ENCODE measurements around the gene CTSC.

The CTSC gene

GRCh38 chr11:88353386-88353785 lies 15.8 kb upstream of the CTSC start:
- Histone ChIP-seq H3K27ac (ENCODE audit: low read depth, low read length, severe bottlenecking) (no peak overlapping the region), H3K4me3 (ENCODE audit: extremely low read depth, insufficient read depth, low read length, poor library complexity, severe bottlenecking) (no peak overlapping the region), H3K4me1 (ENCODE audit: control insufficient read depth, insufficient read depth, low read length, poor library complexity, severe bottlenecking) (no peaks in the 10 kb centered on the region), H3K36me3 (ENCODE audit: control insufficient read depth, insufficient read depth, low read length) (no peaks in the 10 kb centered on the region), H3K9me3 (ENCODE audit: control insufficient read depth, low read length) (no peaks in the 10 kb centered on the region)
- WGBS, 2 experiments (ENCODE audit: insufficient coverage in 2 of 2): no CpG with 5 or more reads among the region's 3 CpGs

- no peak overlapping the region for H3K27ac ChIP-seq (ENCODE audit: low read depth, low read length, severe bottlenecking)
- H3K4me1 ChIP-seq (ENCODE audit: control insufficient read depth, insufficient read depth, low read length, poor library complexity, severe bottlenecking): no peaks in the 10 kb centered on the region
- no peak overlapping the region for H3K4me3 ChIP-seq (ENCODE audit: extremely low read depth, insufficient read depth, low read length, poor library complexity, severe bottlenecking)
- no peaks in the 10 kb centered on the region for H3K9me3 ChIP-seq (ENCODE audit: control insufficient read depth, low read length)
- H3K36me3 ChIP-seq (ENCODE audit: control insufficient read depth, insufficient read depth, low read length): no peaks in the 10 kb centered on the region
Measured at GRCh38 chr11:88352139-88352538, 14.6 kb upstream of the CTSC start.

GRCh38 chr11:88348870-88349269 lies 11.3 kb upstream of the CTSC start:
- WGBS, 2 experiments (ENCODE audit: insufficient coverage in 2 of 2): 80% methylated on average over 1 of the region's 1 CpG; no CpG with 5 or more reads in 1 of the 2 experiments
- Histone ChIP-seq H3K4me3 (ENCODE audit: extremely low read depth, insufficient read depth, low read length, poor library complexity, severe bottlenecking) (no peak overlapping the region), H3K27ac (ENCODE audit: low read depth, low read length, severe bottlenecking) (no peak overlapping the region), H3K36me3 (ENCODE audit: control insufficient read depth, insufficient read depth, low read length) (no peaks in the 10 kb centered on the region), H3K4me1 (ENCODE audit: control insufficient read depth, insufficient read depth, low read length, poor library complexity, severe bottlenecking) (no peaks in the 10 kb centered on the region), H3K9me3 (ENCODE audit: control insufficient read depth, low read length) (no peaks in the 10 kb centered on the region)

- no peaks in the 10 kb centered on the region for H3K9me3 ChIP-seq (ENCODE audit: control insufficient read depth, low read length)
- H3K4me3 ChIP-seq (ENCODE audit: extremely low read depth, insufficient read depth, low read length, poor library complexity, severe bottlenecking): no peak overlapping the region
- H3K36me3 ChIP-seq (ENCODE audit: control insufficient read depth, insufficient read depth, low read length): no peaks in the 10 kb centered on the region
- no peak overlapping the region for H3K27ac ChIP-seq (ENCODE audit: low read depth, low read length, severe bottlenecking)
- no peaks in the 10 kb centered on the region for H3K4me1 ChIP-seq (ENCODE audit: control insufficient read depth, insufficient read depth, low read length, poor library complexity, severe bottlenecking)
- 67 to 100% methylated on average over 1 of the region's 1 CpG for WGBS, 2 experiments (ENCODE audit: insufficient coverage in 2 of 2)
Measured at GRCh38 chr11:88345949-88346348, 8.4 kb upstream of the CTSC start.

GRCh38 chr11:88345408-88345807 lies 7.9 kb upstream of the CTSC start:
- no peaks in the 10 kb centered on the region for H3K9me3 ChIP-seq (ENCODE audit: control insufficient read depth, low read length)
- H3K4me3 ChIP-seq (ENCODE audit: extremely low read depth, insufficient read depth, low read length, poor library complexity, severe bottlenecking): no peak overlapping the region
- H3K4me1 ChIP-seq (ENCODE audit: control insufficient read depth, insufficient read depth, low read length, poor library complexity, severe bottlenecking): no peaks in the 10 kb centered on the region
- no peak overlapping the region for H3K27ac ChIP-seq (ENCODE audit: low read depth, low read length, severe bottlenecking)
- WGBS, 2 experiments (ENCODE audit: insufficient coverage in 2 of 2): 71 to 80% methylated on average over 1 of the region's 2 CpGs
- H3K36me3 ChIP-seq (ENCODE audit: control insufficient read depth, insufficient read depth, low read length): no peaks in the 10 kb centered on the region

- no peak overlapping the region for H3K4me3 ChIP-seq (ENCODE audit: extremely low read depth, insufficient read depth, low read length, poor library complexity, severe bottlenecking)
- H3K9me3 ChIP-seq (ENCODE audit: control insufficient read depth, low read length): no peaks in the 10 kb centered on the region
- no peaks in the 10 kb centered on the region for H3K36me3 ChIP-seq (ENCODE audit: control insufficient read depth, insufficient read depth, low read length)
- WGBS, 2 experiments (ENCODE audit: insufficient coverage in 2 of 2): no CpG with 5 or more reads among the region's 2 CpGs
- H3K4me1 ChIP-seq (ENCODE audit: control insufficient read depth, insufficient read depth, low read length, poor library complexity, severe bottlenecking): no peaks in the 10 kb centered on the region
- H3K27ac ChIP-seq (ENCODE audit: low read depth, low read length, severe bottlenecking): no peak overlapping the region
Measured at GRCh38 chr11:88344869-88345268, 7.3 kb upstream of the CTSC start.

- no peaks in the 10 kb centered on the region for H3K9me3 ChIP-seq (ENCODE audit: control insufficient read depth, low read length)
- H3K27ac ChIP-seq (ENCODE audit: low read depth, low read length, severe bottlenecking): no peak overlapping the region
- whole genome bisulfite sequencing, 2 experiments (ENCODE audit: insufficient coverage in 2 of 2): 60 to 78% methylated on average over 4 of the region's 4 CpGs
- no peak overlapping the region for H3K4me3 ChIP-seq (ENCODE audit: extremely low read depth, insufficient read depth, low read length, poor library complexity, severe bottlenecking)
- H3K4me1 ChIP-seq (ENCODE audit: control insufficient read depth, insufficient read depth, low read length, poor library complexity, severe bottlenecking): no peaks in the 10 kb centered on the region
- H3K36me3 ChIP-seq (ENCODE audit: control insufficient read depth, insufficient read depth, low read length): no peaks in the 10 kb centered on the region
Measured at GRCh38 chr11:88341522-88342251, 4.2 kb upstream of the CTSC start.

- 100% methylated on average over 1 of the region's 3 CpGs for WGBS, 2 experiments (ENCODE audit: insufficient coverage in 2 of 2)
- Histone ChIP-seq H3K27ac (ENCODE audit: low read depth, low read length, severe bottlenecking) (no peak overlapping the region), H3K36me3 (ENCODE audit: control insufficient read depth, insufficient read depth, low read length) (peaks cover 3% of the 10 kb centered on the region), H3K9me3 (ENCODE audit: control insufficient read depth, low read length) (no peaks in the 10 kb centered on the region), H3K4me3 (ENCODE audit: extremely low read depth, insufficient read depth, low read length, poor library complexity, severe bottlenecking) (no peak overlapping the region), H3K4me1 (ENCODE audit: control insufficient read depth, insufficient read depth, low read length, poor library complexity, severe bottlenecking) (no peaks in the 10 kb centered on the region)
Measured at GRCh38 chr11:88340366-88340935, 2.9 kb upstream of the CTSC start.

- WGBS, 2 experiments (ENCODE audit: insufficient coverage in 2 of 2): 11% methylated on average over 5 to 8 of the region's 15 CpGs
- H3K36me3 ChIP-seq (ENCODE audit: control insufficient read depth, insufficient read depth, low read length): peaks cover 25% of the 10 kb centered on the region
- no peaks in the 10 kb centered on the region for H3K4me1 ChIP-seq (ENCODE audit: control insufficient read depth, insufficient read depth, low read length, poor library complexity, severe bottlenecking)
- no peaks in the 10 kb centered on the region for H3K9me3 ChIP-seq (ENCODE audit: control insufficient read depth, low read length)
- no peak overlapping the region for H3K27ac ChIP-seq (ENCODE audit: low read depth, low read length, severe bottlenecking)
- H3K4me3 ChIP-seq (ENCODE audit: extremely low read depth, insufficient read depth, low read length, poor library complexity, severe bottlenecking): peak overlapping the region; percentile 86
Measured at GRCh38 chr11:88337987-88338668, 592 bp upstream of the CTSC start.

- H3K9me3 ChIP-seq (ENCODE audit: control insufficient read depth, low read length): no peaks in the 10 kb centered on the region
- H3K4me3 ChIP-seq (ENCODE audit: extremely low read depth, insufficient read depth, low read length, poor library complexity, severe bottlenecking): peak overlapping the region; percentile 86
- WGBS, 2 experiments (ENCODE audit: insufficient coverage in 2 of 2): 68 to 90% methylated on average over 3 to 4 of the region's 4 CpGs
- no peak overlapping the region for H3K27ac ChIP-seq (ENCODE audit: low read depth, low read length, severe bottlenecking)
- H3K36me3 ChIP-seq (ENCODE audit: control insufficient read depth, insufficient read depth, low read length): peaks cover 51% of the 10 kb centered on the region
- H3K4me1 ChIP-seq (ENCODE audit: control insufficient read depth, insufficient read depth, low read length, poor library complexity, severe bottlenecking): no peaks in the 10 kb centered on the region
Measured at GRCh38 chr11:88335284-88335683, 2.3 kb downstream of the CTSC start.

GRCh38 chr11:88333862-88334261 lies 3.7 kb downstream of the CTSC start:
- Histone ChIP-seq H3K36me3 (ENCODE audit: control insufficient read depth, insufficient read depth, low read length) (peaks cover 61% of the 10 kb centered on the region), H3K4me1 (ENCODE audit: control insufficient read depth, insufficient read depth, low read length, poor library complexity, severe bottlenecking) (no peaks in the 10 kb centered on the region), H3K4me3 (ENCODE audit: extremely low read depth, insufficient read depth, low read length, poor library complexity, severe bottlenecking) (no peak overlapping the region), H3K9me3 (ENCODE audit: control insufficient read depth, low read length) (no peaks in the 10 kb centered on the region), H3K27ac (ENCODE audit: low read depth, low read length, severe bottlenecking) (no peak overlapping the region)
- no CpG with 5 or more reads among the region's 2 CpGs for WGBS, 2 experiments (ENCODE audit: insufficient coverage in 2 of 2)
